ENCODE results near the gene COL25A1.

COL25A1 gene

DNA sequence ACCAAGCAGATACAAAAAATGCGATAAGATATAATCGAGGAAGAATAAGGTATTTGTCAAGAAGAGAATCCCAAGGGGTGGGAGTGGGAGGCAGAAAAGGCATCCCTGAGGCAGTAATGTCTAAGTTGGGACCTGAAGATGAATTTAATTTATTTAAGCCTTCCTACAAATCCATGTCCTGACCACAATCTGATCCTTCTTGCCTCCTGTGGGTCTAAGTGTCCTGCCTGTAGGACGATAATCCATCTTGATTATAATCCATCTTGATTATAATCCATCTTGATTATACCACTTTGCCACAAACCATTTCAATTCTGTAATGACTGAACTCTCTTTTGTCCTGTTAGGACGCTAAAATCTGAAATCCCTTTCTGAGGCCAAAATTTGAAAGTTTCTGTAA lies 130.2 kb downstream of the COL25A1 start:
- TF ChIP-seq, protein P1, sequence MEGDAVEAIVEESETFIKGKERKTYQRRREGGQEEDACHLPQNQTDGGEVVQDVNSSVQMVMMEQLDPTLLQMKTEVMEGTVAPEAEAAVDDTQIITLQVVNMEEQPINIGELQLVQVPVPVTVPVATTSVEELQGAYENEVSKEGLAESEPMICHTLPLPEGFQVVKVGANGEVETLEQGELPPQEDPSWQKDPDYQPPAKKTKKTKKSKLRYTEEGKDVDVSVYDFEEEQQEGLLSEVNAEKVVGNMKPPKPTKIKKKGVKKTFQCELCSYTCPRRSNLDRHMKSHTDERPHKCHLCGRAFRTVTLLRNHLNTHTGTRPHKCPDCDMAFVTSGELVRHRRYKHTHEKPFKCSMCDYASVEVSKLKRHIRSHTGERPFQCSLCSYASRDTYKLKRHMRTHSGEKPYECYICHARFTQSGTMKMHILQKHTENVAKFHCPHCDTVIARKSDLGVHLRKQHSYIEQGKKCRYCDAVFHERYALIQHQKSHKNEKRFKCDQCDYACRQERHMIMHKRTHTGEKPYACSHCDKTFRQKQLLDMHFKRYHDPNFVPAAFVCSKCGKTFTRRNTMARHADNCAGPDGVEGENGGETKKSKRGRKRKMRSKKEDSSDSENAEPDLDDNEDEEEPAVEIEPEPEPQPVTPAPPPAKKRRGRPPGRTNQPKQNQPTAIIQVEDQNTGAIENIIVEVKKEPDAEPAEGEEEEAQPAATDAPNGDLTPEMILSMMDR (IDR thresholded peaks at IDR 0.05; ENCODE audit: low read depth, low read length), result no peak
- no peak for TF ChIP-seq EZH2phosphoT487 (IDR thresholded peaks at IDR 0.05; ENCODE audit: low read depth)
- no peak overlapping the region for H2AFZ ChIP-seq (ENCODE audit: low read depth, low read length)
- no peaks in the 10 kb centered on the region for H3K27me3 ChIP-seq (ENCODE audit: low read depth, low read length)
- H3K27ac ChIP-seq (ENCODE audit: low read length), result no peak overlapping the region
- H3K4me3 ChIP-seq (ENCODE audit: low read length), result no peak overlapping the region
- H4K20me1 ChIP-seq (ENCODE audit: insufficient read depth, low read length), result no peaks in the 10 kb centered on the region
- H3K9me3 ChIP-seq (ENCODE audit: insufficient read depth, low read length), result no peaks in the 10 kb centered on the region
- H3K4me1 ChIP-seq (ENCODE audit: low read length), result no peaks in the 10 kb centered on the region
- no peaks in the 10 kb centered on the region for H3K36me3 ChIP-seq (replicated peaks; ENCODE audit: low read depth, low read length)
- no peaks in the 10 kb centered on the region for H3K79me2 ChIP-seq (ENCODE audit: low read length)
- H3K9ac ChIP-seq (ENCODE audit: low read length), result no peak overlapping the region
- H3K4me2 ChIP-seq (ENCODE audit: low read length), result no peak overlapping the region

DNA sequence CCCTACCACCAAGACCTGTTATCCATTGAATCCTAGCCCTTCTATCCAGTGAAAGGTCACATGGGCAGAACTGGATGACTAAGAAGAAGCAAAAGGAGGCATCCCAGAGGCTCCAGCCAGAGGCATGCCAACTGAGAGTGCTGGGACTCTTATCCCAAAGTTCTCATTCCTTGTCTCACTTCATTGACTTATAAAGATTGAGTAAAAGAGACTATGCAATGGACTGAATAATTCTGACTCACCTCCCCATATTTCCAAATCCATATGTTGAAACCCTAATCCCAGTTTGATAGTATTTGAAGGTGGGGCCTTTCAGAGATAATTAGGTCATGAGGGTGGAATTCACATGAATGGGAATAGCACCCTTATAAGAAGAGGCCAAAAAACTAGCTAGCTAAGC lies 131.4 kb downstream of the COL25A1 start:
- Histone ChIP-seq H3K9me3 (ENCODE audit: insufficient read depth, low read length) (no peaks in the 10 kb centered on the region), H3K4me3 (ENCODE audit: low read length) (no peak overlapping the region), H3K4me2 (ENCODE audit: low read length) (no peak overlapping the region), H3K36me3 (replicated peaks; ENCODE audit: low read depth, low read length) (no peaks in the 10 kb centered on the region), H3K27ac (ENCODE audit: low read length) (no peak overlapping the region), H3K9ac (ENCODE audit: low read length) (no peak overlapping the region), H4K20me1 (ENCODE audit: insufficient read depth, low read length) (no peaks in the 10 kb centered on the region), H3K79me2 (ENCODE audit: low read length) (no peaks in the 10 kb centered on the region), H2AFZ (ENCODE audit: low read depth, low read length) (no peak overlapping the region), H3K27me3 (ENCODE audit: low read depth, low read length) (no peaks in the 10 kb centered on the region), H3K4me1 (ENCODE audit: low read length) (no peaks in the 10 kb centered on the region)
- no peak for TF ChIP-seq EZH2phosphoT487 (IDR thresholded peaks at IDR 0.05; ENCODE audit: low read depth)
- TF ChIP-seq, protein P1 (IDR thresholded peaks at IDR 0.05; ENCODE audit: low read depth, low read length), result no peak

- Histone ChIP-seq H3K36me3 (replicated peaks; ENCODE audit: low read depth, low read length) (no peaks in the 10 kb centered on the region), H3K4me2 (ENCODE audit: low read length) (no peak overlapping the region), H3K79me2 (ENCODE audit: low read length) (no peaks in the 10 kb centered on the region), H3K4me1 (ENCODE audit: low read length) (no peaks in the 10 kb centered on the region), H3K27ac (ENCODE audit: low read length) (no peak overlapping the region), H3K4me3 (ENCODE audit: low read length) (no peak overlapping the region), H2AFZ (ENCODE audit: low read depth, low read length) (no peak overlapping the region), H3K9me3 (ENCODE audit: insufficient read depth, low read length) (no peaks in the 10 kb centered on the region), H3K27me3 (ENCODE audit: low read depth, low read length) (no peaks in the 10 kb centered on the region), H3K9ac (ENCODE audit: low read length) (no peak overlapping the region), H4K20me1 (ENCODE audit: insufficient read depth, low read length) (no peaks in the 10 kb centered on the region)
- TF ChIP-seq EZH2phosphoT487 (IDR thresholded peaks at IDR 0.05; ENCODE audit: low read depth), result no peak
- TF ChIP-seq, protein P1 (IDR thresholded peaks at IDR 0.05; ENCODE audit: low read depth, low read length), result no peak
These were observed 133.3 kb downstream of the COL25A1 start for GRCh38 chr4:109169170-109169569.

DNA sequence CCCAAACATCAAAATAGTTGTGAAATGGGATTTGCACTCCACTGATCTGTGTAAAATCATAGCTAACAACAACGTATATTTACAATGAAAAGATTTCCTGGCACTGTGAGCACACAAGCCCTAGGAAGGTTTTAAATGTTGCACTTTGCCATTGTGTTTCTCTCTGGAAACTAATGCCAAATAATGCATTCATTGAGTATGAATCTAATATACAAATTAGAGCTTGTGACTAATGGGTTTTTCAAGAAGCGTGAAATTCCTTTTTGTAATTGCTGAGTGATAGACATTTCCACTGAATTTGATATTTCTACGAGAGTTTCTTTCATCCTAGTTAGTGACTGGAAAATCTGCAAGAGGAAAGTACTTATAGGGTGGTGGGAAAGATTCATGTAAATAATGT lies 135.9 kb downstream of the COL25A1 start:
- TF ChIP-seq EZH2phosphoT487 (IDR thresholded peaks at IDR 0.05; ENCODE audit: low read depth), result no peak
- TF ChIP-seq, protein P1 (IDR thresholded peaks at IDR 0.05; ENCODE audit: low read depth, low read length), result no peak
- H3K9ac ChIP-seq (ENCODE audit: low read length), result no peak overlapping the region
- no peak overlapping the region for H3K4me3 ChIP-seq (ENCODE audit: low read length)
- H3K4me2 ChIP-seq (ENCODE audit: low read length), result no peak overlapping the region
- H3K27ac ChIP-seq (ENCODE audit: low read length), result no peak overlapping the region
- H3K79me2 ChIP-seq (ENCODE audit: low read length), result no peaks in the 10 kb centered on the region
- no peaks in the 10 kb centered on the region for H3K27me3 ChIP-seq (ENCODE audit: low read depth, low read length)
- no peak overlapping the region for H2AFZ ChIP-seq (ENCODE audit: low read depth, low read length)
- no peaks in the 10 kb centered on the region for H3K9me3 ChIP-seq (ENCODE audit: insufficient read depth, low read length)
- H3K36me3 ChIP-seq (replicated peaks; ENCODE audit: low read depth, low read length), result no peaks in the 10 kb centered on the region
- no peaks in the 10 kb centered on the region for H3K4me1 ChIP-seq (ENCODE audit: low read length)
- no peaks in the 10 kb centered on the region for H4K20me1 ChIP-seq (ENCODE audit: insufficient read depth, low read length)
